Measurements from ENCODE around the gene GALNT10.

Gene GALNT10

DNA sequence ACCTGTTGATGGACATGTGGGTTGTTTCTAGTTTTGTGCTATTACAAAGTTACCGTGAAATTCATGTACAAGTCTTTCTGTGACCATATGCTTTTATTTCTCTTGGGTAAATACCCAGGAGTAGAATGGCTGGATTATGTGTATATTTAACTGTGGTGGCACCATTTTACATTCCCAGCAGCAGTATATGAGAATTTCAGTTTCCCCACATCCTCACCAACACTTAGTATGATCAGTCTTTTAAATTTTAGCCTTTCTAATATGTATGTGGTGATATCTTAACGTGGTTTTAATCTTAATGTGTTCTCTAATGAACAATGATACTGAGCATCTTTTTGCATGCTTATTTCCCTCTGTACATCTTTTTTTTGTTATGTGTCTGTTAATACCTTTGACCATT lies 36.6 kb downstream of the GALNT10 start:
- Histone ChIP-seq H3K27ac (ENCODE audit: low read length) (no peak overlapping the region), H3K4me1 (ENCODE audit: insufficient read depth, low read length) (peaks cover 3% of the 10 kb centered on the region; the same call in 1 of the 2 replicates), H3K9ac (ENCODE audit: low read depth, low read length) (no peak overlapping the region), H3K4me2 (ENCODE audit: insufficient read depth, low read length) (no peak overlapping the region), H3K36me3 (ENCODE audit: insufficient read depth, low read length) (no peaks in the 10 kb centered on the region), H2AFZ (ENCODE audit: low read depth, low read length) (no peak overlapping the region), H3K4me3 (ENCODE audit: low read depth in 1 of 2, low read length in 2 of 2) (no peak overlapping the region), H4K20me1 (ENCODE audit: insufficient read depth, low read length) (no peaks in the 10 kb centered on the region), H3K9me3 (ENCODE audit: insufficient read depth, low read length, severe bottlenecking) (peaks cover 8% of the 10 kb centered on the region), H3K79me2 (ENCODE audit: insufficient read depth, low read length) (no peaks in the 10 kb centered on the region), H3K27me3 (ENCODE audit: insufficient read depth, low read length, poor library complexity) (no peaks in the 10 kb centered on the region)
- DNase-seq (no peak), ATAC-seq (ENCODE audit: insufficient read depth, low read depth) (no peak)
- no peak for TF ChIP-seq EZH2 (IDR thresholded peaks at IDR 0.05; ENCODE audit: borderline replicate concordance, low read depth, low read length, severe bottlenecking)
- TF ChIP-seq, protein P1, sequence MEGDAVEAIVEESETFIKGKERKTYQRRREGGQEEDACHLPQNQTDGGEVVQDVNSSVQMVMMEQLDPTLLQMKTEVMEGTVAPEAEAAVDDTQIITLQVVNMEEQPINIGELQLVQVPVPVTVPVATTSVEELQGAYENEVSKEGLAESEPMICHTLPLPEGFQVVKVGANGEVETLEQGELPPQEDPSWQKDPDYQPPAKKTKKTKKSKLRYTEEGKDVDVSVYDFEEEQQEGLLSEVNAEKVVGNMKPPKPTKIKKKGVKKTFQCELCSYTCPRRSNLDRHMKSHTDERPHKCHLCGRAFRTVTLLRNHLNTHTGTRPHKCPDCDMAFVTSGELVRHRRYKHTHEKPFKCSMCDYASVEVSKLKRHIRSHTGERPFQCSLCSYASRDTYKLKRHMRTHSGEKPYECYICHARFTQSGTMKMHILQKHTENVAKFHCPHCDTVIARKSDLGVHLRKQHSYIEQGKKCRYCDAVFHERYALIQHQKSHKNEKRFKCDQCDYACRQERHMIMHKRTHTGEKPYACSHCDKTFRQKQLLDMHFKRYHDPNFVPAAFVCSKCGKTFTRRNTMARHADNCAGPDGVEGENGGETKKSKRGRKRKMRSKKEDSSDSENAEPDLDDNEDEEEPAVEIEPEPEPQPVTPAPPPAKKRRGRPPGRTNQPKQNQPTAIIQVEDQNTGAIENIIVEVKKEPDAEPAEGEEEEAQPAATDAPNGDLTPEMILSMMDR (IDR thresholded peaks at IDR 0.05; ENCODE audit: borderline replicate concordance, extremely low read depth, low read length, poor library complexity, severe bottlenecking), result no peak

DNA sequence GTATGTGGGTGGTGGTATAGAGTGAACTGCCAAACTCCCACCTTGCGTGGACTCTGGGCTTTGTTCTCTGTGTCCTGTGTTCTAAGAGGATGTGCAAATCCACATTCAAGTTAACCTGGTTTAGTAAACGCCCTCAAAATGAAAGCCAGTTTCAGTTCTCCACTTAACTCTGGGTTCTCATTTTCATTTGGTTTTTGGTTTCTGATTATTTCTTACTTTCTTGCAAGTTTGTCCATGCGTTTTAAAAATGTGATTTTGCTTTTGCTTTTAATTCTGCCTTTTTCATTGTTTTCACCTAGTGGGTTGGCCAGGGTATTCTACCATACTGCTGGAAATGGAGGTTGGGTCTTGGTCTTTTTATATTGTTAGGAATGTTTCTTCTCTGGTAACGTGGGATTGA lies 38.2 kb downstream of the GALNT10 start:
- Histone ChIP-seq H3K4me1 (ENCODE audit: insufficient read depth, low read length) (no peaks in the 10 kb centered on the region), H4K20me1 (ENCODE audit: insufficient read depth, low read length) (no peaks in the 10 kb centered on the region), H3K79me2 (ENCODE audit: insufficient read depth, low read length) (no peaks in the 10 kb centered on the region), H3K4me3 (ENCODE audit: low read depth in 1 of 2, low read length in 2 of 2) (no peak overlapping the region), H3K27ac (ENCODE audit: low read length) (no peak overlapping the region), H3K27me3 (ENCODE audit: insufficient read depth, low read length, poor library complexity) (no peaks in the 10 kb centered on the region), H3K4me2 (ENCODE audit: insufficient read depth, low read length) (no peak overlapping the region), H2AFZ (ENCODE audit: low read depth, low read length) (no peak overlapping the region), H3K36me3 (ENCODE audit: insufficient read depth, low read length) (no peaks in the 10 kb centered on the region), H3K9me3 (ENCODE audit: insufficient read depth, low read length, severe bottlenecking) (peaks cover 8% of the 10 kb centered on the region), H3K9ac (ENCODE audit: low read depth, low read length) (no peak overlapping the region)
- DNase-seq, result no peak
- TF ChIP-seq, protein P1 (IDR thresholded peaks at IDR 0.05; ENCODE audit: borderline replicate concordance, extremely low read depth, low read length, poor library complexity, severe bottlenecking), result no peak
- TF ChIP-seq EZH2 (IDR thresholded peaks at IDR 0.05; ENCODE audit: borderline replicate concordance, low read depth, low read length, severe bottlenecking), result no peak
- no peak for ATAC-seq (ENCODE audit: insufficient read depth, low read depth)

DNA sequence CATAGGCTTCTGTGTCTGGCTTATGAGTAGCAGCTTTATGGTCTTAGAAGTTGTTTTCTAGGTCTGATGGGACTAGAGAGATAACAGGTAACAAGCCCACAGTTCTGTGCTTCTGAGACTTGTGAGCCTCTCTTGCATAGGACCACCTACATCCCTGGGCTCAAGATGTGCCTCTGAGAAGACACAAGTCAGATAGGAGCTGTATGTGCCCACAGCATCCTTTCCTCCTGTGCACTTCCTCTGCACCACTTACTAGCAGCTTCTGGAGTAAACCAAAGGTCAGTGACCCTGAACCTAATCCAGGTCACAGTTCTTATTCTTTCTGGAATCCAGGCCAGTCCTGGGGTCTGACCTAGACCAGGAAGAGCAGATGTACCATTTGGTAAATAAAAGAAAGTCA lies 40.0 kb downstream of the GALNT10 start:
- TF ChIP-seq EZH2 (IDR thresholded peaks at IDR 0.05; ENCODE audit: borderline replicate concordance, low read depth, low read length, severe bottlenecking), result no peak
- TF ChIP-seq, protein P1 (IDR thresholded peaks at IDR 0.05; ENCODE audit: borderline replicate concordance, extremely low read depth, low read length, poor library complexity, severe bottlenecking), result no peak
- no peaks in the 10 kb centered on the region for H4K20me1 ChIP-seq (ENCODE audit: insufficient read depth, low read length)
- H3K9me3 ChIP-seq (ENCODE audit: insufficient read depth, low read length, severe bottlenecking), result peaks cover 8% of the 10 kb centered on the region
- no peak for DNase-seq
- no peak overlapping the region for H3K27ac ChIP-seq (ENCODE audit: low read length)
- no peak overlapping the region for H3K9ac ChIP-seq (ENCODE audit: low read depth, low read length)
- ATAC-seq (ENCODE audit: insufficient read depth, low read depth), result no peak
- H3K4me1 ChIP-seq (ENCODE audit: insufficient read depth, low read length), result no peaks in the 10 kb centered on the region
- H2AFZ ChIP-seq (ENCODE audit: low read depth, low read length), result no peak overlapping the region
- no peaks in the 10 kb centered on the region for H3K79me2 ChIP-seq (ENCODE audit: insufficient read depth, low read length)
- no peak overlapping the region for H3K4me2 ChIP-seq (ENCODE audit: insufficient read depth, low read length)
- no peak overlapping the region for H3K4me3 ChIP-seq (ENCODE audit: low read depth in 1 of 2, low read length in 2 of 2)
- H3K27me3 ChIP-seq (ENCODE audit: insufficient read depth, low read length, poor library complexity), result no peaks in the 10 kb centered on the region
- no peaks in the 10 kb centered on the region for H3K36me3 ChIP-seq (ENCODE audit: insufficient read depth, low read length)

- H3K9me3 ChIP-seq (ENCODE audit: insufficient read depth, low read length, severe bottlenecking), result no peaks in the 10 kb centered on the region
- no peak overlapping the region for H3K9ac ChIP-seq (ENCODE audit: low read depth, low read length)
- H3K4me1 ChIP-seq (ENCODE audit: insufficient read depth, low read length), result no peaks in the 10 kb centered on the region
- H4K20me1 ChIP-seq (ENCODE audit: insufficient read depth, low read length), result no peaks in the 10 kb centered on the region
- H3K27ac ChIP-seq (ENCODE audit: low read length), result no peak overlapping the region
- DNase-seq (no peak), ATAC-seq (ENCODE audit: insufficient read depth, low read depth) (no peak)
- no peaks in the 10 kb centered on the region for H3K79me2 ChIP-seq (ENCODE audit: insufficient read depth, low read length)
- no peaks in the 10 kb centered on the region for H3K27me3 ChIP-seq (ENCODE audit: insufficient read depth, low read length, poor library complexity)
- no peak overlapping the region for H3K4me2 ChIP-seq (ENCODE audit: insufficient read depth, low read length)
- H2AFZ ChIP-seq (ENCODE audit: low read depth, low read length), result no peak overlapping the region
- H3K36me3 ChIP-seq (ENCODE audit: insufficient read depth, low read length), result no peaks in the 10 kb centered on the region
- H3K4me3 ChIP-seq (ENCODE audit: low read depth in 1 of 2, low read length in 2 of 2), result no peak overlapping the region
- TF ChIP-seq, protein P1 (IDR thresholded peaks at IDR 0.05; ENCODE audit: borderline replicate concordance, extremely low read depth, low read length, poor library complexity, severe bottlenecking), result no peak
- no peak for TF ChIP-seq EZH2 (IDR thresholded peaks at IDR 0.05; ENCODE audit: borderline replicate concordance, low read depth, low read length, severe bottlenecking)
These were observed 44.0 kb downstream of the GALNT10 start for GRCh38 chr5:154234551-154234950.
